IMR-90 (cell line): ENCODE results near the gene CEP57L1.

Source experiments
- RAD21 ChIP-seq: IDR thresholded peaks from 2 replicates; pipeline ENCODE4 v1.6.1; 2012; ENCODE audit warnings: low read length, improper control_type of control experiment
- TF ChIP-seq, protein P1 (sequence below): conservative IDR thresholded peaks from 2 replicates; pipeline ENCODE4 v1.5.1; 2012; ENCODE audit warnings: mild to moderate bottlenecking, low read depth, low read length, improper control_type of control experiment

- TF ChIP-seq, protein P1, sequence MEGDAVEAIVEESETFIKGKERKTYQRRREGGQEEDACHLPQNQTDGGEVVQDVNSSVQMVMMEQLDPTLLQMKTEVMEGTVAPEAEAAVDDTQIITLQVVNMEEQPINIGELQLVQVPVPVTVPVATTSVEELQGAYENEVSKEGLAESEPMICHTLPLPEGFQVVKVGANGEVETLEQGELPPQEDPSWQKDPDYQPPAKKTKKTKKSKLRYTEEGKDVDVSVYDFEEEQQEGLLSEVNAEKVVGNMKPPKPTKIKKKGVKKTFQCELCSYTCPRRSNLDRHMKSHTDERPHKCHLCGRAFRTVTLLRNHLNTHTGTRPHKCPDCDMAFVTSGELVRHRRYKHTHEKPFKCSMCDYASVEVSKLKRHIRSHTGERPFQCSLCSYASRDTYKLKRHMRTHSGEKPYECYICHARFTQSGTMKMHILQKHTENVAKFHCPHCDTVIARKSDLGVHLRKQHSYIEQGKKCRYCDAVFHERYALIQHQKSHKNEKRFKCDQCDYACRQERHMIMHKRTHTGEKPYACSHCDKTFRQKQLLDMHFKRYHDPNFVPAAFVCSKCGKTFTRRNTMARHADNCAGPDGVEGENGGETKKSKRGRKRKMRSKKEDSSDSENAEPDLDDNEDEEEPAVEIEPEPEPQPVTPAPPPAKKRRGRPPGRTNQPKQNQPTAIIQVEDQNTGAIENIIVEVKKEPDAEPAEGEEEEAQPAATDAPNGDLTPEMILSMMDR = no peak
- TF ChIP-seq RAD21 = no peak
Observed at GRCh38 chr6:109188115-109188411, 92.8 kb downstream of the CEP57L1 start.
